A549 (cell line): ENCODE results near the gene HDLBP.

Experiments
- CHD2 ChIP-seq: fragments of 150-350 bp; IDR thresholded peaks from 2 replicates; pipeline ENCODE4 v1.6.1; 2014; ENCODE audit warnings: low read length; ENCODE audit not compliant: partially characterized antibody
- EP300 ChIP-seq, 2 experiments: fragments of >200 bp; sonication (Bioruptor Twin); formaldehyde crosslinking; IDR thresholded peaks; 2 replicates in 1 of 2; 3 replicates in 1 of 2; pipeline ENCODE4 v1.6.1; 2016 to 2017
- KDM1A ChIP-seq: fragments of 200-600 bp; sonication (generic); IDR thresholded peaks from 2 replicates; pipeline ENCODE4 v1.6.1; 2016; ENCODE audit warnings: low read depth, mild to moderate bottlenecking
- POLR2A ChIP-seq: IDR thresholded peaks from 2 replicates; pipeline ENCODE4 v1.6.1; 2012; ENCODE audit warnings: mild to moderate bottlenecking, low read length
- POLR2AphosphoS2 ChIP-seq: conservative IDR thresholded peaks from 2 replicates; pipeline ENCODE4 v1.6.1; 2012; ENCODE audit warnings: low read length, improper control_type of control experiment, inconsistent platforms
- RCOR1 ChIP-seq: fragments of 150-350 bp; IDR thresholded peaks from 2 replicates; pipeline ENCODE4 v1.6.1; 2014; ENCODE audit warnings: antibody characterized with exemption, low read length, low read depth
- ZFP36 ChIP-seq: fragments of 450-650 bp; IDR thresholded peaks from 2 replicates; pipeline ENCODE4 v1.6.1; 2014; ENCODE audit warnings: borderline replicate concordance; ENCODE audit not compliant: partially characterized antibody
- ZNF302 ChIP-seq: fragments of 250-450 bp; sonication (Bioruptor Pico); IDR thresholded peaks from 2 replicates; pipeline ENCODE4 v1.9.0; 2021; ENCODE audit warnings: inconsistent platforms, mild to moderate bottlenecking, moderate library complexity
- TF ChIP-seq, protein P1 (sequence below): fragments of >200 bp; sonication (Bioruptor Twin); formaldehyde crosslinking; IDR thresholded peaks from 3 replicates; pipeline ENCODE4 v1.5.1; 2016
- TF ChIP-seq, protein P2 (sequence below): IDR thresholded peaks from 2 replicates; pipeline ENCODE4 v1.6.1; 2012
- TF ChIP-seq, protein P3 (sequence below): fragments of 450-650 bp; IDR thresholded peaks from 2 replicates; pipeline ENCODE4 v1.6.1; 2014; ENCODE audit warnings: antibody characterized with exemption

DNA sequence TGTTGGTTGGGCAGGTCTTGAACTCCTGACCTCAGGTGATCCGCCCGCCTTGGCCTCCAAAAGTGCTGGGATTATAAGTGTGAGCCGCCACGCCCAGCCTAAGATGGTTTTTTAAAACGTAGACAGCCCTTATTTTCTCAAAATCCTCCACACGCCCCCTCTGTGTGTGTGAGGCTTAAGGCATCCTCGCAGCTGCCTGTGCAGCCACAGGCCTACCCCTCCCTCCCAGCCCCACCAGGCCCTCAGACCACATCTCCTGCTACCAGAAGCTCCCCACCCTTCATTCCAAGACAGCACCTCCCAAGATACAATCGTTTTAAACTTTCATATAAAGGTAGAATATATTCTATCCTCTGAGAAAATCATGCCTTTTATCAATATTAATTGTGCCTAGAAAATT lies 122.2 kb downstream of the HDLBP start:
- TF ChIP-seq KDM1A = no peak
- TF ChIP-seq, protein P1, sequence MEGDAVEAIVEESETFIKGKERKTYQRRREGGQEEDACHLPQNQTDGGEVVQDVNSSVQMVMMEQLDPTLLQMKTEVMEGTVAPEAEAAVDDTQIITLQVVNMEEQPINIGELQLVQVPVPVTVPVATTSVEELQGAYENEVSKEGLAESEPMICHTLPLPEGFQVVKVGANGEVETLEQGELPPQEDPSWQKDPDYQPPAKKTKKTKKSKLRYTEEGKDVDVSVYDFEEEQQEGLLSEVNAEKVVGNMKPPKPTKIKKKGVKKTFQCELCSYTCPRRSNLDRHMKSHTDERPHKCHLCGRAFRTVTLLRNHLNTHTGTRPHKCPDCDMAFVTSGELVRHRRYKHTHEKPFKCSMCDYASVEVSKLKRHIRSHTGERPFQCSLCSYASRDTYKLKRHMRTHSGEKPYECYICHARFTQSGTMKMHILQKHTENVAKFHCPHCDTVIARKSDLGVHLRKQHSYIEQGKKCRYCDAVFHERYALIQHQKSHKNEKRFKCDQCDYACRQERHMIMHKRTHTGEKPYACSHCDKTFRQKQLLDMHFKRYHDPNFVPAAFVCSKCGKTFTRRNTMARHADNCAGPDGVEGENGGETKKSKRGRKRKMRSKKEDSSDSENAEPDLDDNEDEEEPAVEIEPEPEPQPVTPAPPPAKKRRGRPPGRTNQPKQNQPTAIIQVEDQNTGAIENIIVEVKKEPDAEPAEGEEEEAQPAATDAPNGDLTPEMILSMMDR = no peak
- no peak for TF ChIP-seq ZFP36
- TF ChIP-seq, protein P2, sequence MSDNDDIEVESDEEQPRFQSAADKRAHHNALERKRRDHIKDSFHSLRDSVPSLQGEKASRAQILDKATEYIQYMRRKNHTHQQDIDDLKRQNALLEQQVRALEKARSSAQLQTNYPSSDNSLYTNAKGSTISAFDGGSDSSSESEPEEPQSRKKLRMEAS = no peak
- TF ChIP-seq POLR2AphosphoS2 = no peak
- TF ChIP-seq RCOR1 = no peak
- TF ChIP-seq, protein P3, sequence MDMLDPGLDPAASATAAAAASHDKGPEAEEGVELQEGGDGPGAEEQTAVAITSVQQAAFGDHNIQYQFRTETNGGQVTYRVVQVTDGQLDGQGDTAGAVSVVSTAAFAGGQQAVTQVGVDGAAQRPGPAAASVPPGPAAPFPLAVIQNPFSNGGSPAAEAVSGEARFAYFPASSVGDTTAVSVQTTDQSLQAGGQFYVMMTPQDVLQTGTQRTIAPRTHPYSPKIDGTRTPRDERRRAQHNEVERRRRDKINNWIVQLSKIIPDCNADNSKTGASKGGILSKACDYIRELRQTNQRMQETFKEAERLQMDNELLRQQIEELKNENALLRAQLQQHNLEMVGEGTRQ = no peak
- no peak for TF ChIP-seq CHD2
- TF ChIP-seq POLR2A = no peak
- no peak for TF ChIP-seq EP300 (IDR thresholded peaks at IDR 0.05)
- no peak for TF ChIP-seq ZNF302 (CRISPR knock-in tag)
